ENCODE data around the gene CELA1.
"Not testable (repeated sequence)": the region's sequence is repeated elsewhere in the genome, so short reads cannot be mapped to it uniquely, and the experiment has no call there.

The CELA1 gene

GRCh38 chr12:51341251-51342007, 5.0 kb downstream of the CELA1 start:
- DNase-seq = peak; percentile 77

DNA sequence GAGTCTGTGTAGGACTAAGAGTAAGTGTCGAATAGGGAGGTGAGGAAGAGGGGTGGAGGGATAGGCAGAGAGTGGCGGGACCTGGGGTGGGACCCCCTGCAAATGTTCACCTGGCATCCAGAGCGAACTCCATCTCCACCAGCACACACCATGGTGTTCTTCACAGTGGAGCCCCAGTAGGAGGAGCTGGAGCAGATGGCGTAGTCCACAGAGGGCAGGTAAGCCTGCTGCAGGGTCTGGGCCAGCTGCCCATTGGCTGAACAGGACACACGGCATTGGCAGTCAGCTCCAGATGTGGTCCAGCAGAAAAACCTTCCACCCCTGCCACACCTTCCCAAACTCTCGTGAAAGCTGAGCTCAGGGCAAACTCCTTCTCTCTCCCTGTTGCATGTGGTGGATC, 6.7 kb downstream of the CELA1 start:
- no peak for DNase-seq

DNA sequence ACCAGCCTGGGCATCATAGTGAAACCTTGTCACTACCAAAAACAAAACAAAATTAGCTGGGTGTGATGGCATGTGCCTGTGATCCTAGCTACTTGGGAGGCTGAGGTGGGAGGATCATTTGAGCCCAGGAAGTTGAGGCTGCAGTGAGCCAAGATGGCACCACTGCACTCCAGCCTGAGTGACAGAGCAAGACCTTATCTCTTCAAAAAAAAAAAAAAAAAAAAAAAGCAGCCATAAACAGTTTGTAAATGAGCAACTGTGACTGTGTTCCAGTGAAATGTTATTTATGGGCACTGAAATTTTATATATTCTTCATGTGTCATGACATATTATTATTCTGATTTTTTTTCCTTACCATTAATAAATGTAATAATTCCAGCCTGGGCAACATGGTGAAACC, 9.1 kb downstream of the CELA1 start:
- not testable (repeated sequence) for DNase-seq

- no peak for DNase-seq
Observed at GRCh38 chr12:51335931-51336330, 10.5 kb downstream of the CELA1 start.

GRCh38 chr12:51334764-51335163, 11.7 kb downstream of the CELA1 start:
- no peak for DNase-seq

DNA sequence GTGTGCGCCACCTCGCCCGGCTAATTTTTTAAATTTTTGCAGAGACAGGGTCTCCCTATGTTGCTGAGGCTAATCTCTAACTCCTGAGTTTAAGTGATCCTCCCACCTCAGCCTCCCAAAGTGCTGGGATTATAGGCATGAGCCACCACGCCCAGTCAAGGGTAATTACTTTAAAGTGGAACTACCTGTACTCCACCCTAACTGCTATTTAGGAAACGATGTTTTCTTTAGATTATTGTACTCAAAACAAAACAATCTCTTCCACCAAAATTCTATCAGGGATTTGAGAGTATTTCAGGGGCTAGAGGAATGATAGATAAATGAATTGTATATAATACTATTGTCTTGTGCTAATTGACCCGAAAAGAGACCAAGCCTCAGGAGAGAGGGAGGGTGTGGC, 12.9 kb downstream of the CELA1 start:
- DNase-seq = no peak

DNA sequence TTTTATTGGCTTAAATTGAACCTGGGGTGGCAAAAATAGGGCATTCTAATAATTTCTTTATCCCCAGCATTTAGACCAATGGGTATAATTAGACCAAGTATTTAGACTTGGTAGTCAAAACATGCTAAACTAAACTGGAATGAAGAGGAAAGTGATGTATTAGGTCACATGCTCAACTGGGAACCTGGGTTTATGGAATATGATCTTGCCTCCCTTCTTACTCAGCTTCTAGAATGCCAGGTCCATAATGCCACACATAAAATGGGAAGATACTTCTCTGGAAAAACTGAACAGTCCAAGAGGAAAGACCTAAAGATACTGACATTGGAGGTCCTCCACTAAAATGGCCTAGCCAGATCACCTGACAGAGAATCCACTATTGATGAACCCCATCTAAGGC, 16.3 kb downstream of the CELA1 start:
- DNase-seq = no peak

GRCh38 chr12:51329742-51330141, 16.7 kb downstream of the CELA1 start:
- no peak for DNase-seq

GRCh38 chr12:51328587-51328986, 17.9 kb downstream of the CELA1 start:
- no peak for DNase-seq

DNA sequence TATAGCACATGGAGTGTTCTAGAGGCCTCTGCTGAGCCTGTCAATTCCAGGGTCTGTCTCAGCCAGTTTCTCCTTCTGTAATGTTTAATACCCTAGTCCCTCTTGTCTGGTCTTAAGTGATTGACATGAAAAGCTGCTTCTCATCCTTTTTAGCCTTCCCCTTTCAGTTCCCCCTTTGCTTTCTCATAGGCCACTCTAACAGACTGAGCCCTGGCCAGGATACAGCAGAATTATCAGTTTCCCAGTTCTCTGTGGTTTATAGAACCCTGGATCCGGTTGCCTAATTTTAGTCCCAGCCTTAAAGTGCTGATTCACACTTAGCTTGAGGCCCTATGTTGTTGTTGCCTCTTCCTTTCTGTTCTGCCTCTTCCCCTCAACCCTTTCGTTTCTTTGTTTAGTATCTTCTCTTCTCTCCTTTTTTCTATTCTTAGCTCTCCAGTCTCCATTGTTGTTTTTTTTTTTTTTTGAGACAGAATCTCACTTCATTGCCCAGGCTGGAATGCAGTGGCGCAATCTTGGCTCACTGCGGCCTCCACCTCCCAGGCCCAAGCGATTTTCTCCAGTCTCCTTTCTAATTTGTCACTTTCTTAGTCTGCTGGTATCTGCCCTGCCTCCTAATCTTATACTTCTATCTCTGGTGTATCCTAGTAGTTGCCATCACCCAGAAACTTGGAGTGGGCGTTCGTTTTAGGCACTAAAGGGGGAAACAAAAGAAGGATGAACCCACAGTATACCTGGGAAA, 19.6 kb downstream of the CELA1 start:
- no peak for DNase-seq

GRCh38 chr12:51324953-51325352, 21.5 kb downstream of the CELA1 start:
- no peak for DNase-seq

- peak; percentile 70 for DNase-seq
Observed at GRCh38 chr12:51323966-51324895, 22.2 kb downstream of the CELA1 start, which contains the start of gene BIN2. Gene BIN2, minus strand, starts transcription at chr12:51324174. Its CDS starts 72 bp downstream, at chr12:51324102.

GRCh38 chr12:51323317-51323960, 23.0 kb downstream of the CELA1 start:
- peak; percentile 57 for DNase-seq

DNA sequence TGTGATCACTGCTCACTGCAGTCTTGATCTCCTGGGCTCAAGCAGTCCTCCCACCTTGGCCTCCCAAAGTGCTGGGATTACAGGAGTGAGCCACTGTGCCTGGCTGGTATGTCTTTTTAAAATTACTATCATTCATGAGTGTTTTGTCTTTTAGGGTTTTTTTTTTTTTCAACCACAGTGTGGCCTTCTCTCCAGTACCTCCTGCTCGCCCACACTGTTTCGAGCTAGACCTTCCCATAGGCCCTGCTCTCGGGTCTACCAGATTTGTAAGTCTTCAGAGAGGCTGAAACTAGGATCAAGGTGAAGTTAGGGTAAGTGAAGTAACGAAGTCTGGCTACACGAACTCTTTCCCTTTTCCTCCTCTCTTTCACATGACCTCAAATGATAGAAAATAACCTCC, 24.0 kb downstream of the CELA1 start:
- peak; percentile 50 for DNase-seq

DNA sequence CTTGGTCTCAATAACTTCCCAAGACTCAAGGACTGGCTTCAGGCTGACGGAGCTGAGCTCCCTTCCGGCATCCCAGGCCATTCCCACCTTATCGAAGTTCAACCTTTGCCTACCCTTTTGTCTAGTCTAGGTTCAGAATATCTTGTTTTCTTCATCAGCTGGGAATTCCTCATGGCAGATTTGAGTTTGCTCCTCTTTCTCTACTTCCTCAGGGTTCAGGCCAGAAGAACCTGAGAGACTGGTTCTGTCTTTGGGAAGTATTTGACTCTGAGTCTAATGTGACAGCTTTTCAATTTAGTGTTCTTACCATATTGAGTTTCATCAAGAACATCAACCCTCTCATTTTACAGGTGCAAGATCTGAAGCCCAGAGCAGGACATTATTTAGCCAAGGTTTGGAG, 24.6 kb downstream of the CELA1 start:
- no peak for DNase-seq

DNA sequence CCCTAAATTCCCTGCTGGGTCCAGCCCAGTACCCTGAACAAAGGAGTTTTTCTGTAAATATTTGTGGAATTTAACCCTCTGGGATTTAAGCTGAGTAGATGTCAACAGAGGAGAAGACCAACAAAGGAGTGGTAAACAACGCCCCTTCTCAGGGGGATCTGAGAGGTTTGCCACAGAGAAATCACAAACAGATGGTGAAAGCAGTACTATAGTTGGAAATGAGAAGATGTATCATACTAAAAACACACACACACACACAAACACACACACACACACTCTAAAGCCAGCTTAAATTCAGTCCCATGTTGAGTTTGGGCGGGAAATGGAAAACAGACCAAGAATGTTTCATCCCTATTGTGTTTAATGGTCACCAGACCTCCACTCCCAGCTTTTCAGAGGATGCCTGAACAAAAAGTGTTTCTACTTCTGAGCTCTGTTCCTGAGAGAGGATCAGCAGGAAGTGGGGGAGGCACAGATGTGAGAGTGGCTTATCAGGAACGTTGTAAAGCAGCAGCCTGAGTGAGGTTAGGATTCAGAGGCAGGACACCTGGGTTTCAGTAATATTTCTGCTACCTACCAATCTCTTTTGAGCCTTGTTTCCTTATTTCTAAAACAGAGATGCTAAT, 25.7 kb downstream of the CELA1 start:
- no peak for DNase-seq

GRCh38 chr12:51320311-51320694, 26.2 kb downstream of the CELA1 start:
- DNase-seq = no peak

- peak; percentile 26 for DNase-seq
Observed at GRCh38 chr12:51318846-51319599, 27.5 kb downstream of the CELA1 start.

DNA sequence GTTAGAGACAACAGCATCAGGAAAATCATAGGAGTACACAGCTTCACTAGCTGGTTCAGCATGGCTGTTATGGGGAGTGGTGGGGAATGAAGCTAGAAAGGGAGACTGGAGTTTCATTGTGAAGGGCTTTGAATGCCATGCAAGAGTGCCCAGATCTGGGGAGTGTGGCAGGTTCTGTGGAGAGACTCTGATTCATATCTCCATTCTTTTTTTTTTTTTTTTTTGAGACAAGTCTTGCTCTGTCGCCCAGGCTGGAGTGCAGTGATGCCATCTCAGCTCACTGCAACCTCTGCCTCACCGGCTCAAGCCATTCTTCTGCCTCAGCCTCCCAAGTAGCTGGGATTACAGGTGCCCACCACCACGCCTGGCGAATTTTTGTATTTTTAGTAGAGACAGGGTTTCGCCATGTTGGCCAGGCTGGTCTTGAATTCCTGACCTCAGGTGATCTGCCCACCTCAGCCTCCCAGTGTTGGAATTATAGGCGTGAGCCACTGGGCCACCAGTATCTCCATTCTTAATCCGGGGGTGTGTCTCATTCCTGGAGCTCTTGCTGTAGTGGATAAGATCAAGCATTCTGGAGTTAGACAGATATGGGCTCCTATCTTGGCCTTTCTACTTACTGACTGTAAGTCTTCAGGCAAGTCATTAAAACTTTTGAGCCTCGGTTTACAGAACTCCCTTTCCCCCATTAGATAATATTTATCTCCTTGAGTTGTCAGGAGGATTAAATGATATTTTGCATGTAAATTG, 28.2 kb downstream of the CELA1 start:
- not testable (repeated sequence) for DNase-seq

DNA sequence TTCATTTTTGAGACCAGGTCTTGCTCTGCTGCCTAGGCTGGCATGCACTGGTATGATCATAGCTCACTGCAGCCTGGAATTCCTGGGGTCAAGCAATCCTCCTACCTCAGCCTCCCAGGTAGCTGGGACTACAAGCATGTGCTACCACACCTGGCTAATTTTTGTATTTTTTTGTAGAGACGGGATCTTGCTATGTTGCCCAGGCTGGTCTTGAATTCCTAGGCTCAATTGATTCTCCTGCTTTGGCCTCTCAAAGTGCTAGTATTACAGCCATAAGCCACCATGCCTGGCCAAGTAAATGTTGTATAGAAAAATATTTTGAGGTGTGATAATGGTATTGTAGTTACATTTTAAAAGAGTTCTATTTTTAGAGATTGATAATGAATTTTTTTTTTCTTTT, 35.1 kb downstream of the CELA1 start:
- DNase-seq = no peak
